Activated CD8-positive, alpha-beta memory T cell treated with anti-CD3 and anti-CD28 coated beads, Interleukin-2, amount 50 U/mL, for 4 hours (primary cell): ENCODE results near the gene SPATA46.

Source experiments
- DNase-seq: peaks from one replicate; pipeline ENCODE4 v3.0.0-alpha.2; 2020

Gene SPATA46

DNA sequence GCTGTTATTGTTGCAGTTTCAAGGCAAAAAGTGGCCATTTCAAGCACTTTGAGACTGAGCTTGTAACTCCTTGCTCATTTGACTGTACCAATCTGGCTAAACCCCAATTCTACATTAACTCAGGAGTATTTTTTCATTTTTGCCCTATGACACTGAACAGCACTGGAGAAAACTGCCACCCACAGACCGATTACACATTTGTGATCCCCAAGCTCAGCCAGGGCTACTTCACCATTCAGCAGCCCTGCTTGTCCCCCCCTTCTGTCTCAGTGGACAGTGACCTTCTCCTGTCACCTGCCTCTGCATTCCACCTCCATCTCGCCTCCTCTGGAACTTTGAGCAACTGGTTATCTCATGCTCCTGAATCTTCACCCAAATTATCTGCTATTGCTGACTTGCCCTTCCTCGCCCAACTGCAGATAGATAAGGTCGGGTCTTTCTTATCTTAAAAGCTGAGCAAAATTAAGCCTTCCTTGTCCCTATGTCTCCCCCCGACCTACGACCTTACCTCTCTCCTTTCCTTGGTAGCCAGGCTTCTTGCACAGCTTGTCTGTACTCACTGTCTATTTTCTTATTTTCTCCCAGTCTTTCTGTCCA is 25.3 kb downstream of the SPATA46 start:
- DNase-seq, result no peak

DNA sequence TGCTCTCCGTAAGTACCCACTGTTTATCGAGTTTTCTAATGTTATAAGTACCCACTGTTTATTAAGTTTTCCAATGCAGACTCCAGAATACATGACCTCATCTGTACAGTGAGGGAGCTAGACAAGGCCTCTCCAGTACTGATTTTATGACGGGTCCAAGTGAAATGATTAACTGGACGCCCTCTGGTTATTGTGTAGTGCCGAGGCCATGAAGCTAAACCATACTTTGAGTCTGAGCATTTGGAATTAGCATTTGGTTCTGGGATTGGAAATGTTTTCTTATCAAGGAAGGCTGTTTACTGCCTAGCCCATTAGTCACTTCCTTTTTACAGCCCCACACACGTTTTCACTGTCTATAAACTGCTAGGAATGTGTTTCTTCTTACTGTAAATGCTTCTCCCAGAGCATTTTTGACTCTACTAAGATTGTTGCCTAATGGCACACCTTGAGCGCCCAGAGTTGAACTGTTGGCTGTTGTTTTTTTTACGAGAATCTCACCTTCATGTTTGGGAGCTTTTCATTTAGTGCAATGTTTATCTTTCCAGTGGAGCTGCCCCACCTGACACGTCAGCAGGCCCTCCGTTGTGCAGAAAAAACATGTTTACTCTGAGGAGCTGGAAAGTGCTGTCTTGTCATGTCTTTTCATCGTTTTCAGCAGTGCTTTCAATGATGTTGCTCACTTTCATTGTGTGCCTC is 26.9 kb downstream of the SPATA46 start:
- DNase-seq, result no peak

GRCh38 chr1:162347281-162347680 is 29.4 kb downstream of the SPATA46 start:
- no peak for DNase-seq

DNA sequence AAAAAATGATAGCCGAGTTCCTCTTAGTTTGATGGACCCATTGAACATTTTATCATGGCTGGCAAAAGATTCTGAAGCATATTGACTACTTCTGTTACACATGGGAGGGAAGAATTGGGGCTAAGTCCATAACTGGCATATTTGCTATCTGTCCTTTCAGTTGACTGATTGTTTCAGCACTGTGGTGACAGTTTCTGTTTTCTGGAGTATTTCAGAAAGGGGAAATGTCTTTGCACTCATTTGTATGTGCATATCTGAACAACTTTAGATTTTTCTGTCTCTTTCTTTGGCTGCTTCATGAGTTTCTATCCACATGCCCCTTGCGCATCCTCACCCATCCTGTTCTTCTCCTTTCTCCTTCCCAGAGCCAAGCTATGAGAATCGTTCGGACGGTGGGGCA is 33.2 kb downstream of the SPATA46 start:
- no peak for DNase-seq

GRCh38 chr1:162342452-162342983 is 34.1 kb downstream of the SPATA46 start:
- no peak for DNase-seq

DNA sequence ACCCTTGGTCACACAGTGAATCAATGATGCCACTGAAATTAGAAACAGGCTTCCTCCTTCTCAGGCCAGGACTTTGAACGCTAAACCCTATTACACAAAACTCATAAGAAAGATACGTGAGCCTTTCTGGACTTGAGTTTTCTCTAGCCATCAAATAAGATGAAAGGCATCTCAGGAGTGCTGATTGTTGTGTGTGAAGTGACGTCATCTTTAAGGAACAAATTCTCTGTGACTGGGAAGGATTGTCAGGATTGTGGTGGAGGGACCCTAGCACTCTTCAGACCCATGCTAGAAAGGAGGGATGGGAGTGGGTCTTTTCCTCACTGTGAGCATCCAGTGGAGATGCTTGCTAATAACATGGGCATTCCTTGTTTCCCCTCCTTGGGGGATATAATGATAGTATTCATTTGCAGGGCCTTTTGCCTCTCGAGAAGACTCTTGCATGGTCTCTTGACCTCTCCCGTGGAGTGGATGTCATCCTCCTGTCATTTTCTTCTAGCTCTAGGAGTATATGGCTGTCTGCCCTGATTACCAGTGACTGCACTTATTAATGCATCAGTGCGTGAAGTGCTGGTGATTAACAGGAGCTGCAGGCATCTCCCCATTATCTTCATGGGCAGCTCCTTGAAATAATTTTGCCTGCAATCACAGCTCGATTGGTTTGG is 39.9 kb downstream of the SPATA46 start:
- DNase-seq, result no peak

DNA sequence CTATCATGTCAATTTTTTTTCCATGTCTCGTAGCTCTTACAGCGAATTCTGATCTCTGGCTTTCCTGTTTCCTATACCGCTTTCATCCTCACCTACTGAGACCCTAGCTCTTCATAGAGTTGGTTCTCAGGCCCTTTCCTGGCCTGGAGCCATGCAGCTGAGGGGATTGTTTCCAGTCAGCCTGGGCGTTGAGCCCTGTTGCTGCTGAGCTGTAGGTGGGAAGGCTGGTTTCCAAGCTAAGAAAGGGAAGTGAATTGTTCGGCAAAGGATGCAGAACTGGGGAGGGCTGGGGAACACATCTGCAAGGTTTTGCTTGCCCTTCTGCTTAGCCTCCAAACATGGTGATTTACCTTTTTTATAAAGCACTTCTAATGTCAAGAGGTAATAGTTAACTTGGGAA is 41.5 kb downstream of the SPATA46 start:
- no peak for DNase-seq

GRCh38 chr1:162333991-162334390 is 42.7 kb downstream of the SPATA46 start:
- DNase-seq, result no peak

DNA sequence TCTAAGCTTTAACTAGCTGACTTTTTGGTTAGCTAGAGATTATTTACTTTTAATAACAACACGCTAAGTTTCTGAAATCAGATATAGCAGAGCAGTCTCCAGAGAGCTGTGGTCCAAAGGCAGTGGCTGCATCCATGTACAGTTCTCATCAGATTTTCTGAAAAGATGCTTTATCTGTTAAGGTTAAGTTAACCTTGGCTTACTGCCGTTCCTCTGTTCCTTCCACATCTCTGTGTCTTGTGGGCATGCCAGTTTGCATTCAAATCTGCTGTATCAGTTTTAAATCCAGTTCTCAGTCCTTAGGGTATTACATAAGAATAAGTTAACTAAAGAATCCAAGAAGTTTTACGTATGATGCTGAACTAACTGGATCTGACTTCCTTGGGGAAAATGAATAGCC is 46.8 kb downstream of the SPATA46 start:
- DNase-seq, result no peak

DNA sequence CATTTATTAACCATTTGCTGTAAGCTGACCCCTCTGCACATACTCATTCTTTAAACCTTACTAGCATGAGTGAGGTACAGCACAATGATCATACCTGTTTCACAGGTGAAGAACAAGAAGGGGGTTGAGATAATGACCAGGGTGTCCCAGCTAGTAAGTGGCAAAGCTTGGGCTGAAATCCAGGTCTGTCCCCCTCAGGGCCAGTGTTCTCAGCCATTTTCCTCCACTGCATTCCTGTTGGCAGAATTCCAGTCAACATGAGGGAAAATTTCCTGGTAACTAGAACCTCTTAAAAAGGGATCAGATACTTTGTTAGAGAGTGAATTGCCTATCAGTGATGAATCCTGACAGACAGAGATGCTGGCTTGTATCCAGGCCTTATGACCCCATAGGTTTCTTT is 48.1 kb downstream of the SPATA46 start:
- DNase-seq, result no peak

GRCh38 chr1:162327788-162328165 is 48.9 kb downstream of the SPATA46 start:
- no peak for DNase-seq

- DNase-seq, result no peak
Measured at GRCh38 chr1:162327144-162327787, 49.4 kb downstream of the SPATA46 start.

- no peak for DNase-seq
Measured at GRCh38 chr1:162326559-162326958, 50.1 kb downstream of the SPATA46 start.

GRCh38 chr1:162324396-162324795 is 52.3 kb downstream of the SPATA46 start:
- no peak for DNase-seq
